Measurements from ENCODE around the gene FEZ2.

Gene FEZ2

GRCh38 chr2:36582951-36583350 is 15.0 kb downstream of the FEZ2 start:
- H3K36me3 ChIP-seq (ENCODE audit: control insufficient read depth, insufficient read depth, low read length): peaks cover 10% of the 10 kb centered on the region

GRCh38 chr2:36582538-36582937 is 15.4 kb downstream of the FEZ2 start:
- Histone ChIP-seq H3K27ac (ENCODE audit: low read depth, low read length) (no peak overlapping the region), H3K9ac (ENCODE audit: low read length) (no peak overlapping the region), H3K4me1 (ENCODE audit: control insufficient read depth, insufficient read depth, low read length) (no peaks in the 10 kb centered on the region), H3K4me3 (ENCODE audit: low read length) (no peak overlapping the region), H3K36me3 (ENCODE audit: control insufficient read depth, insufficient read depth, low read length) (peaks cover 10% of the 10 kb centered on the region), H3K27me3 (ENCODE audit: control insufficient read depth, insufficient read depth, low read length) (no peaks in the 10 kb centered on the region)

More at GRCh38 chr2:36582951-36583350, 15.0 kb downstream of the FEZ2 start:
- Histone ChIP-seq H3K27ac (ENCODE audit: low read depth, low read length) (no peak overlapping the region), H3K4me1 (ENCODE audit: control insufficient read depth, insufficient read depth, low read length) (no peaks in the 10 kb centered on the region), H3K4me3 (ENCODE audit: low read length) (no peak overlapping the region), H3K9ac (ENCODE audit: low read length) (no peak overlapping the region), H3K27me3 (ENCODE audit: control insufficient read depth, insufficient read depth, low read length) (no peaks in the 10 kb centered on the region)

- H3K36me3 ChIP-seq (ENCODE audit: control insufficient read depth, insufficient read depth, low read length): peaks cover 10% of the 10 kb centered on the region
- H3K4me1 ChIP-seq (ENCODE audit: control insufficient read depth, insufficient read depth, low read length): no peaks in the 10 kb centered on the region
- H3K27me3 ChIP-seq (ENCODE audit: control insufficient read depth, insufficient read depth, low read length): no peaks in the 10 kb centered on the region
- H3K9ac ChIP-seq (ENCODE audit: low read length): no peak overlapping the region
- H3K4me3 ChIP-seq (ENCODE audit: low read length): no peak overlapping the region
- H3K27ac ChIP-seq (ENCODE audit: low read depth, low read length): no peak overlapping the region
Measured at GRCh38 chr2:36579297-36579664, 18.7 kb downstream of the FEZ2 start.

- Histone ChIP-seq H3K36me3 (ENCODE audit: control insufficient read depth, insufficient read depth, low read length) (peaks cover 8% of the 10 kb centered on the region), H3K27me3 (ENCODE audit: control insufficient read depth, insufficient read depth, low read length) (no peaks in the 10 kb centered on the region), H3K9ac (ENCODE audit: low read length) (no peak overlapping the region), H3K4me1 (ENCODE audit: control insufficient read depth, insufficient read depth, low read length) (no peaks in the 10 kb centered on the region), H3K27ac (ENCODE audit: low read depth, low read length) (no peak overlapping the region), H3K4me3 (ENCODE audit: low read length) (no peak overlapping the region)
Measured at GRCh38 chr2:36578343-36579296, 19.3 kb downstream of the FEZ2 start.

- Histone ChIP-seq H3K27me3 (ENCODE audit: control insufficient read depth, insufficient read depth, low read length) (no peaks in the 10 kb centered on the region), H3K4me1 (ENCODE audit: control insufficient read depth, insufficient read depth, low read length) (no peaks in the 10 kb centered on the region), H3K4me3 (ENCODE audit: low read length) (no peak overlapping the region), H3K9ac (ENCODE audit: low read length) (no peak overlapping the region), H3K36me3 (ENCODE audit: control insufficient read depth, insufficient read depth, low read length) (peaks cover 8% of the 10 kb centered on the region), H3K27ac (ENCODE audit: low read depth, low read length) (no peak overlapping the region)
Measured at GRCh38 chr2:36577884-36578283, 20.1 kb downstream of the FEZ2 start.

GRCh38 chr2:36574560-36574959 is 23.4 kb downstream of the FEZ2 start:
- peaks cover 2% of the 10 kb centered on the region for H3K36me3 ChIP-seq (ENCODE audit: control insufficient read depth, insufficient read depth, low read length)
- H3K27ac ChIP-seq (ENCODE audit: low read depth, low read length): no peak overlapping the region
- H3K4me1 ChIP-seq (ENCODE audit: control insufficient read depth, insufficient read depth, low read length): peaks cover 3% of the 10 kb centered on the region
- H3K4me3 ChIP-seq (ENCODE audit: low read length): no peak overlapping the region
- H3K27me3 ChIP-seq (ENCODE audit: control insufficient read depth, insufficient read depth, low read length): no peaks in the 10 kb centered on the region
- H3K9ac ChIP-seq (ENCODE audit: low read length): no peak overlapping the region

GRCh38 chr2:36573165-36573564 is 24.8 kb downstream of the FEZ2 start:
- Histone ChIP-seq H3K36me3 (ENCODE audit: control insufficient read depth, insufficient read depth, low read length) (peaks cover 2% of the 10 kb centered on the region), H3K9ac (ENCODE audit: low read length) (no peak overlapping the region), H3K4me3 (ENCODE audit: low read length) (no peak overlapping the region), H3K27me3 (ENCODE audit: control insufficient read depth, insufficient read depth, low read length) (no peaks in the 10 kb centered on the region), H3K27ac (ENCODE audit: low read depth, low read length) (no peak overlapping the region), H3K4me1 (ENCODE audit: control insufficient read depth, insufficient read depth, low read length) (peaks cover 3% of the 10 kb centered on the region)

- Histone ChIP-seq H3K4me1 (ENCODE audit: control insufficient read depth, insufficient read depth, low read length) (peaks cover 3% of the 10 kb centered on the region), H3K36me3 (ENCODE audit: control insufficient read depth, insufficient read depth, low read length) (peaks cover 2% of the 10 kb centered on the region), H3K4me3 (ENCODE audit: low read length) (no peak overlapping the region), H3K9ac (ENCODE audit: low read length) (no peak overlapping the region), H3K27ac (ENCODE audit: low read depth, low read length) (no peak overlapping the region), H3K27me3 (ENCODE audit: control insufficient read depth, insufficient read depth, low read length) (no peaks in the 10 kb centered on the region)
Measured at GRCh38 chr2:36572719-36573059, 25.3 kb downstream of the FEZ2 start.

- Histone ChIP-seq H3K36me3 (ENCODE audit: control insufficient read depth, insufficient read depth, low read length) (peaks cover 2% of the 10 kb centered on the region), H3K9ac (ENCODE audit: low read length) (no peak overlapping the region), H3K27ac (ENCODE audit: low read depth, low read length) (no peak overlapping the region), H3K4me1 (ENCODE audit: control insufficient read depth, insufficient read depth, low read length) (peaks cover 3% of the 10 kb centered on the region), H3K4me3 (ENCODE audit: low read length) (no peak overlapping the region), H3K27me3 (ENCODE audit: control insufficient read depth, insufficient read depth, low read length) (no peaks in the 10 kb centered on the region)
Measured at GRCh38 chr2:36572054-36572718, 25.8 kb downstream of the FEZ2 start.

GRCh38 chr2:36570416-36570815 is 27.6 kb downstream of the FEZ2 start:
- no peaks in the 10 kb centered on the region for H3K27me3 ChIP-seq (ENCODE audit: control insufficient read depth, insufficient read depth, low read length)
- H3K36me3 ChIP-seq (ENCODE audit: control insufficient read depth, insufficient read depth, low read length): peaks cover 5% of the 10 kb centered on the region
- no peak overlapping the region for H3K27ac ChIP-seq (ENCODE audit: low read depth, low read length)
- H3K9ac ChIP-seq (ENCODE audit: low read length): no peak overlapping the region
- peaks cover 3% of the 10 kb centered on the region for H3K4me1 ChIP-seq (ENCODE audit: control insufficient read depth, insufficient read depth, low read length)
- no peak overlapping the region for H3K4me3 ChIP-seq (ENCODE audit: low read length)

- Histone ChIP-seq H3K9ac (ENCODE audit: low read length) (no peak overlapping the region), H3K4me3 (ENCODE audit: low read length) (no peak overlapping the region), H3K4me1 (ENCODE audit: control insufficient read depth, insufficient read depth, low read length) (peaks cover 3% of the 10 kb centered on the region), H3K27me3 (ENCODE audit: control insufficient read depth, insufficient read depth, low read length) (no peaks in the 10 kb centered on the region), H3K27ac (ENCODE audit: low read depth, low read length) (no peak overlapping the region), H3K36me3 (ENCODE audit: control insufficient read depth, insufficient read depth, low read length) (peaks cover 6% of the 10 kb centered on the region)
Measured at GRCh38 chr2:36569267-36569856, 28.6 kb downstream of the FEZ2 start.

GRCh38 chr2:36568516-36569246 is 29.3 kb downstream of the FEZ2 start:
- Histone ChIP-seq H3K4me1 (ENCODE audit: control insufficient read depth, insufficient read depth, low read length) (peaks cover 3% of the 10 kb centered on the region), H3K36me3 (ENCODE audit: control insufficient read depth, insufficient read depth, low read length) (peaks cover 6% of the 10 kb centered on the region), H3K27ac (ENCODE audit: low read depth, low read length) (no peak overlapping the region), H3K9ac (ENCODE audit: low read length) (no peak overlapping the region), H3K27me3 (ENCODE audit: control insufficient read depth, insufficient read depth, low read length) (no peaks in the 10 kb centered on the region), H3K4me3 (ENCODE audit: low read length) (no peak overlapping the region)
